SK-N-SH (cell line): ENCODE data around the gene ELMOD2. TPM values are rescaled to one million over a fixed set of nuclear protein-coding genes. Genes with fewer than 3 reads are reported as not detected.

Experiments used
- CTCF ChIA-PET: fragments of 300-600, 350-600 bp; formaldehyde crosslinking; extraction: SDS; loops from one replicate; lab custom pipeline; 2021; lab: Yijun Ruan, JAX
- POLR2A ChIA-PET: fragments of 350-600 bp; sonication (Branson Sonifier 250); formaldehyde crosslinking; extraction: SDS; loops from one replicate; lab custom pipeline; 2020; ENCODE audit warnings: antibody characterized with exemption, inconsistent platforms; lab: Yijun Ruan, JAX
- DNase-seq: peaks from one replicate; pipeline ENCODE4 v3.0.0; 2012
- H2AFZ ChIP-seq: fragments of 200-600 bp; sonication (generic); 2 replicates; pipeline ENCODE4 v1.8.1; 2016; ENCODE audit warnings: antibody characterized with exemption, mild to moderate bottlenecking, low read depth
- H3F3A ChIP-seq: fragments of 200-600 bp; sonication (generic); replicated peaks from 2 replicates; pipeline ENCODE3; 2016; ENCODE audit warnings: antibody characterized with exemption, mild to moderate bottlenecking; ENCODE audit not compliant: insufficient read depth
- H3K27ac ChIP-seq, 2 experiments: fragments of 200-500 bp in 1 of 2; fragments of 200-600 bp in 1 of 2; sonication (Bioruptor generic) in 1 of 2; sonication (generic), shearing (Covaris generic) in 1 of 2; 2 replicates each; pipeline versions ENCODE4 v1.5.1 to v1.6.1; 2014 to 2016; ENCODE audit warnings: low read depth in 2 of 2, inconsistent platforms in 1 of 2, low read length in 1 of 2, mild to moderate bottlenecking in 1 of 2, mixed read lengths in 1 of 2
- H3K27me3 ChIP-seq: fragments of 200-600 bp; sonication (generic), shearing (Covaris generic); 2 replicates; pipeline ENCODE4 v1.6.1; 2016; ENCODE audit warnings: mixed run types; ENCODE audit not compliant: insufficient read depth
- H3K36me3 ChIP-seq, 2 experiments: fragments of 200-500 bp in 1 of 2; fragments of 200-600 bp in 1 of 2; sonication (Bioruptor generic) in 1 of 2; sonication (generic) in 1 of 2; replicated peaks in 1 of 2; 2 replicates each; pipeline versions ENCODE3 to v1.5.1; 2014 to 2016; ENCODE audit warnings: low read length in 1 of 2, mild to moderate bottlenecking in 1 of 2; ENCODE audit not compliant: insufficient read depth in 2 of 2, control insufficient read depth in 1 of 2
- H3K4me1 ChIP-seq, 2 experiments: fragments of 200-500 bp in 1 of 2; fragments of 200-600 bp in 1 of 2; sonication (Bioruptor generic) in 1 of 2; sonication (generic), shearing (Covaris generic) in 1 of 2; 2 replicates each; pipeline versions ENCODE4 v1.5.1 to v1.6.1; 2014 to 2016; ENCODE audit warnings: low read depth in 1 of 2, low read length in 1 of 2, mixed run types in 1 of 2; ENCODE audit not compliant: insufficient read depth in 2 of 2, control insufficient read depth in 1 of 2
- H3K4me2 ChIP-seq: fragments of 200-600 bp; sonication (generic), shearing (Covaris generic); 2 replicates; pipeline ENCODE4 v1.6.1; 2017; ENCODE audit warnings: mixed run types
- H3K4me3 ChIP-seq, 2 experiments: fragments of 200-500 bp in 1 of 2; fragments of 200-600 bp in 1 of 2; sonication (Bioruptor generic) in 1 of 2; sonication (generic), shearing (Covaris generic) in 1 of 2; 2 replicates each; pipeline versions ENCODE4 v1.5.1 to v1.8.1; 2014 to 2016; ENCODE audit warnings: low read depth in 2 of 2, inconsistent platforms in 1 of 2, low read length in 1 of 2, mild to moderate bottlenecking in 1 of 2, mixed read lengths in 1 of 2, moderate library complexity in 1 of 2
- H3K79me2 ChIP-seq: fragments of 200-600 bp; sonication (generic); 2 replicates; pipeline ENCODE4 v1.8.1; 2017; ENCODE audit warnings: mild to moderate bottlenecking; ENCODE audit not compliant: insufficient read depth
- H3K9ac ChIP-seq: fragments of 200-600 bp; sonication (generic); 2 replicates; pipeline ENCODE4 v1.6.1; 2017; ENCODE audit warnings: mixed run types
- H3K9me2 ChIP-seq: fragments of 200-600 bp; sonication (generic); 2 replicates; pipeline ENCODE4 v1.6.1; 2017; ENCODE audit warnings: mixed run types
- H3K9me3 ChIP-seq: fragments of 200-600 bp; sonication (generic); 2 replicates; pipeline ENCODE4 v1.6.1; 2017; ENCODE audit warnings: mixed run types, mild to moderate bottlenecking, moderate library complexity
- H4K20me1 ChIP-seq: fragments of 200-600 bp; sonication (generic); 2 replicates; pipeline ENCODE4 v1.6.1; 2017; ENCODE audit warnings: mild to moderate bottlenecking, mixed run types; ENCODE audit not compliant: insufficient read depth
- ELF1 ChIP-seq: IDR thresholded peaks from 2 replicates; pipeline ENCODE4 v1.4.0; 2012
- FOSL2 ChIP-seq: IDR thresholded peaks from 2 replicates; pipeline ENCODE4 v1.4.0; 2012; ENCODE audit warnings: low read depth, mild to moderate bottlenecking, moderate library complexity, borderline replicate concordance
- FOXJ3 ChIP-seq: sonication (generic); formaldehyde crosslinking; IDR thresholded peaks from 2 replicates; pipeline ENCODE4 v1.5.1; 2020; ENCODE audit warnings: mild to moderate bottlenecking, missing genetic modification reagents
- FOXM1 ChIP-seq: IDR thresholded peaks from 2 replicates; pipeline ENCODE4 v1.4.0; 2012; ENCODE audit warnings: low read depth, mild to moderate bottlenecking
- GABPA ChIP-seq: IDR thresholded peaks from 2 replicates; pipeline ENCODE4 v1.4.0; 2012; ENCODE audit warnings: low read depth, mild to moderate bottlenecking
- GATA2 ChIP-seq: sonication (generic); formaldehyde crosslinking; IDR thresholded peaks from 2 replicates; pipeline ENCODE4 v1.5.0; 2020; ENCODE audit warnings: mild to moderate bottlenecking, missing genetic modification reagents
- JUND ChIP-seq: IDR thresholded peaks from 2 replicates; pipeline ENCODE4 v1.4.0; 2012
- NFIC ChIP-seq: IDR thresholded peaks from 2 replicates; pipeline ENCODE4 v1.4.0; 2012; ENCODE audit warnings: borderline replicate concordance
- PBX3 ChIP-seq: IDR thresholded peaks from 2 replicates; pipeline ENCODE4; 2012
- REST ChIP-seq: IDR thresholded peaks from 2 replicates; pipeline ENCODE4 v1.6.1; 2012; ENCODE audit warnings: mild to moderate bottlenecking, low read depth, low read length, moderate library complexity
- RFX5 ChIP-seq: IDR thresholded peaks from 2 replicates; pipeline ENCODE4 v1.6.1; 2012; ENCODE audit warnings: mild to moderate bottlenecking, improper control_type of control experiment, low read length
- RXRA ChIP-seq: IDR thresholded peaks from 2 replicates; pipeline ENCODE4 v1.4.0; 2012; ENCODE audit warnings: low read depth, mild to moderate bottlenecking, borderline replicate concordance
- SIN3A ChIP-seq: IDR thresholded peaks from 2 replicates; pipeline ENCODE4 v1.6.1; 2012; ENCODE audit warnings: low read depth, mild to moderate bottlenecking, low read length, moderate library complexity, borderline replicate concordance
- SMC3 ChIP-seq: IDR thresholded peaks from 2 replicates; pipeline ENCODE4 v1.6.1; 2012; ENCODE audit warnings: low read depth, low read length, improper control_type of control experiment
- TCF12 ChIP-seq: IDR thresholded peaks from 2 replicates; pipeline ENCODE4 v1.4.0; 2012
- TEAD4 ChIP-seq: IDR thresholded peaks from 2 replicates; pipeline ENCODE4 v1.4.0; 2012; ENCODE audit warnings: mild to moderate bottlenecking, borderline replicate concordance; ENCODE audit not compliant: insufficient read depth
- USF1 ChIP-seq: IDR thresholded peaks from 2 replicates; pipeline ENCODE4 v1.4.0; 2012; ENCODE audit warnings: low read depth, borderline replicate concordance
- USF2 ChIP-seq: fragments of 150-350 bp; IDR thresholded peaks from 2 replicates; pipeline ENCODE4 v1.6.1; 2017; ENCODE audit warnings: antibody characterized with exemption, low read length, low read depth, borderline replicate concordance
- WGBS: methylation state at CpG from one replicate; pipeline ENCODE4 v1.1.6; 2017; ENCODE audit warnings: low lambda C conversion rate; 5-methylcytosine and 5-hydroxymethylcytosine counted together
- polyA plus RNA-seq, 3 experiments: library from polyadenylated mRNA; depleted of rRNA; stranded (reverse); fragments of >200 nt; gene quantifications; 2 replicates each; pipeline ENCODE4 v1.2.3, GENCODE V29; 2012

ELMOD2 gene
- polyA plus RNA-seq, 1 of the 3 experiments (the other 2 are of a cell fraction), result 5.0 TPM

- DNase-seq, result no peak
- WGBS, result 21% methylated on average over 1 of the region's 1 CpG
- H3F3A ChIP-seq, result no peaks in the 10 kb centered on the region
- H3K27me3 ChIP-seq, result no peaks in the 10 kb centered on the region
- H3K9me2 ChIP-seq, result no peaks in the 10 kb centered on the region
- no peak overlapping the region for H3K4me3 ChIP-seq
- no peak overlapping the region for H3K4me2 ChIP-seq
- no peaks in the 10 kb centered on the region for H4K20me1 ChIP-seq
- no peaks in the 10 kb centered on the region for H3K79me2 ChIP-seq
- ChIA-PET CTCF (no interaction called here), POLR2A (no interaction called here)
- H3K36me3 ChIP-seq, result no peaks in the 10 kb centered on the region
- H2AFZ ChIP-seq, result no peak overlapping the region
- no peaks in the 10 kb centered on the region for H3K4me1 ChIP-seq
- H3K9me3 ChIP-seq, result no peaks in the 10 kb centered on the region
- TF ChIP-seq RFX5 (no peak), FOXM1 (no peak), SIN3A (no peak)
- H3K27ac ChIP-seq, result no peak overlapping the region
- H3K9ac ChIP-seq, result no peak overlapping the region
Measured at GRCh38 chr4:140485939-140486338, 38.0 kb upstream of the ELMOD2 start.

- Histone ChIP-seq H3K27ac (no peak overlapping the region), H3K4me1 (no peaks in the 10 kb centered on the region), H3F3A (no peaks in the 10 kb centered on the region), H4K20me1 (no peaks in the 10 kb centered on the region), H2AFZ (no peak overlapping the region), H3K9ac (no peak overlapping the region), H3K27me3 (0 out of 2 replicates have a peak, but pooled peaks cover 10% of the 10 kb centered on the region), H3K9me2 (no peaks in the 10 kb centered on the region), H3K9me3 (no peaks in the 10 kb centered on the region), H3K4me2 (no peak overlapping the region), H3K79me2 (no peaks in the 10 kb centered on the region), H3K4me3 (no peak overlapping the region), H3K36me3 (no peaks in the 10 kb centered on the region)
- WGBS, result 81% methylated on average over 11 of the region's 11 CpGs
- ChIA-PET CTCF (no interaction called here), POLR2A (no interaction called here)
- DNase-seq, result no peak
- TF ChIP-seq ELF1, result no peak
- no peak for TF ChIP-seq RXRA
- TF ChIP-seq TEAD4, result no peak
- no peak for TF ChIP-seq SIN3A
- TF ChIP-seq GATA2 (CRISPR knock-in tag), result no peak
- TF ChIP-seq FOSL2, result no peak
- TF ChIP-seq REST, result no peak
- no peak for TF ChIP-seq TCF12
- no peak for TF ChIP-seq USF2
- TF ChIP-seq GABPA, result no peak
- TF ChIP-seq SMC3, result no peak
- no peak for TF ChIP-seq FOXJ3 (CRISPR knock-in tag)
- no peak for TF ChIP-seq NFIC
- no peak for TF ChIP-seq JUND
- no peak for TF ChIP-seq PBX3
- no peak for TF ChIP-seq USF1
Measured at GRCh38 chr4:140497405-140497746, 26.6 kb upstream of the ELMOD2 start.
